ENCODE measurements around the gene SAMD10.
"Not testable (repeated sequence)": the region's sequence is repeated elsewhere in the genome, so short reads cannot be mapped to it uniquely, and the experiment has no call there.

Gene SAMD10

GRCh38 chr20:64001607-64002011 lies 22.2 kb upstream of the SAMD10 start:
- no peak for DNase-seq (ENCODE audit: low read depth)

- no peak for DNase-seq (ENCODE audit: low read depth)
These were observed 21.5 kb upstream of the SAMD10 start for GRCh38 chr20:64000906-64001305.

GRCh38 chr20:63982937-63983336 lies 3.5 kb upstream of the SAMD10 start:
- DNase-seq (ENCODE audit: low read depth): no peak

GRCh38 chr20:63980806-63981728 lies 1.6 kb upstream of the SAMD10 start, which contains the start of gene PRPF6:
PRPF6 (plus strand) TSS chr20:63981132; CDS start chr20:63981246, 114 bp downstream.
- peak; percentile 93 for DNase-seq (ENCODE audit: low read depth)

- DNase-seq (ENCODE audit: low read depth): no peak
These were observed 919 bp upstream of the SAMD10 start for GRCh38 chr20:63980317-63980805.

- DNase-seq (ENCODE audit: low read depth): no peak
These were observed 249 bp downstream of the SAMD10 start for GRCh38 chr20:63979229-63979556.

- DNase-seq (ENCODE audit: low read depth): peak; percentile 49
These were observed 868 bp downstream of the SAMD10 start for GRCh38 chr20:63978319-63979228.

- peak; percentile 57 for DNase-seq (ENCODE audit: low read depth)
These were observed 1.6 kb downstream of the SAMD10 start for GRCh38 chr20:63977739-63978276.

GRCh38 chr20:63976980-63977738 lies 2.3 kb downstream of the SAMD10 start:
- no peak for DNase-seq (ENCODE audit: low read depth)

- DNase-seq (ENCODE audit: low read depth): not testable (repeated sequence)
These were observed 2.9 kb downstream of the SAMD10 start for GRCh38 chr20:63976511-63976910.

GRCh38 chr20:63974402-63975200 lies 4.8 kb downstream of the SAMD10 start:
- DNase-seq (ENCODE audit: low read depth): no peak

- DNase-seq (ENCODE audit: low read depth): peak; percentile 71
These were observed 5.6 kb downstream of the SAMD10 start for GRCh38 chr20:63973636-63974401.

- no peak for DNase-seq (ENCODE audit: low read depth)
These were observed 6.3 kb downstream of the SAMD10 start for GRCh38 chr20:63973160-63973479.

GRCh38 chr20:63972312-63973159 lies 6.9 kb downstream of the SAMD10 start:
- no peak for DNase-seq (ENCODE audit: low read depth)

GRCh38 chr20:63971960-63972311 lies 7.5 kb downstream of the SAMD10 start:
- DNase-seq (ENCODE audit: low read depth): not testable (repeated sequence)

GRCh38 chr20:63970714-63971431 lies 8.6 kb downstream of the SAMD10 start:
- DNase-seq (ENCODE audit: low read depth): no peak

GRCh38 chr20:63969838-63970713 lies 9.4 kb downstream of the SAMD10 start, which contains the start of gene ZNF512B:
ZNF512B (minus strand) TSS chr20:63969930; CDS start chr20:63967950, 1,980 bp downstream.
- peak; percentile 50 for DNase-seq (ENCODE audit: low read depth)

All from activated T-cell treated with anti-CD3 and anti-CD28 coated beads for 24 hours (primary cell).